Cardiac fibroblast (primary cell): ENCODE results near the gene FGGY.
A peak's percentile ranks its signal among the peaks of the same experiment; 100 is the strongest.

Experiments used
- DNase-seq, 2 donors: peaks; one replicate each; pipeline versions ENCODE4 v3.0.0 to v3.0.0-alpha.2; 2010; ENCODE audit warnings: low read depth in 2 of 2
- H3K4me3 ChIP-seq, 2 donors: replicated peaks in 1 of 2; 1 replicate in 1 of 2; 2 replicates in 1 of 2; pipeline ENCODE4 v1.5.1; 2011; ENCODE audit warnings: low read depth in 2 of 2, low read length in 2 of 2, mild to moderate bottlenecking in 2 of 2, moderate library complexity in 1 of 2
- TF ChIP-seq, protein P1 (sequence below): IDR thresholded peaks from one replicate; pipeline ENCODE4 v1.5.1; 2011; ENCODE audit warnings: low read depth, mild to moderate bottlenecking, low read length, inconsistent platforms

The FGGY gene

DNA sequence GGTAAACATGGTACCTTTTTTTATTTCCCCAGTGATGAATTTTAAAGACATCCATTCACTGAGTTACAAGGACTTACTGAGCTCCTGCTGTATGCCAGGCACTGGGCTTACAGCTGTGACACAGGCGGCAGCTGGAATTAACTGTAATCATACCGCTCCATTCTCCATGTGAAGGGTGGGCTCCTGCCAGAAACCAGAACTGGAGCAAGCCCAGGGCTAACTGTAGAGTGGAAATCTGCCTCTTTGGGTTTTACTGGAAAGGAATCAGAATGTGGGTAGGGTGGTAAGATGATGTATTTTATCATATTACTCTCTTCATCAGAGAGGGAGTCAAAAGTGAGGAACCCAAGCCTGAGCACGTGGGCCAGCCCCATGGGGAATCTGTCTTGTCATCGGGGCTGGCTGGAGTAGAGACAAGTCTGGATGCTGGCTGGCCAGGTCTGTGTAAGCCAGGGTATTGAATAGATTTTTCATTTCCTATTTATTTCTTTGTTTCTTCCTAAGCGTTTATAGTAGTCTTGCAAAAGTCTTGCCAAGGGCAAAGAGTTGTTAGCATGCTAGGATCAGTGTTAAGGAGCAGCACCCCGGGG, 21.5 kb downstream of the FGGY start:
- peak in 1 of 2 donors; percentile 37 for DNase-seq
- H3K4me3 ChIP-seq: no peak overlapping the region
- TF ChIP-seq, protein P1, sequence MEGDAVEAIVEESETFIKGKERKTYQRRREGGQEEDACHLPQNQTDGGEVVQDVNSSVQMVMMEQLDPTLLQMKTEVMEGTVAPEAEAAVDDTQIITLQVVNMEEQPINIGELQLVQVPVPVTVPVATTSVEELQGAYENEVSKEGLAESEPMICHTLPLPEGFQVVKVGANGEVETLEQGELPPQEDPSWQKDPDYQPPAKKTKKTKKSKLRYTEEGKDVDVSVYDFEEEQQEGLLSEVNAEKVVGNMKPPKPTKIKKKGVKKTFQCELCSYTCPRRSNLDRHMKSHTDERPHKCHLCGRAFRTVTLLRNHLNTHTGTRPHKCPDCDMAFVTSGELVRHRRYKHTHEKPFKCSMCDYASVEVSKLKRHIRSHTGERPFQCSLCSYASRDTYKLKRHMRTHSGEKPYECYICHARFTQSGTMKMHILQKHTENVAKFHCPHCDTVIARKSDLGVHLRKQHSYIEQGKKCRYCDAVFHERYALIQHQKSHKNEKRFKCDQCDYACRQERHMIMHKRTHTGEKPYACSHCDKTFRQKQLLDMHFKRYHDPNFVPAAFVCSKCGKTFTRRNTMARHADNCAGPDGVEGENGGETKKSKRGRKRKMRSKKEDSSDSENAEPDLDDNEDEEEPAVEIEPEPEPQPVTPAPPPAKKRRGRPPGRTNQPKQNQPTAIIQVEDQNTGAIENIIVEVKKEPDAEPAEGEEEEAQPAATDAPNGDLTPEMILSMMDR: no peak

DNA sequence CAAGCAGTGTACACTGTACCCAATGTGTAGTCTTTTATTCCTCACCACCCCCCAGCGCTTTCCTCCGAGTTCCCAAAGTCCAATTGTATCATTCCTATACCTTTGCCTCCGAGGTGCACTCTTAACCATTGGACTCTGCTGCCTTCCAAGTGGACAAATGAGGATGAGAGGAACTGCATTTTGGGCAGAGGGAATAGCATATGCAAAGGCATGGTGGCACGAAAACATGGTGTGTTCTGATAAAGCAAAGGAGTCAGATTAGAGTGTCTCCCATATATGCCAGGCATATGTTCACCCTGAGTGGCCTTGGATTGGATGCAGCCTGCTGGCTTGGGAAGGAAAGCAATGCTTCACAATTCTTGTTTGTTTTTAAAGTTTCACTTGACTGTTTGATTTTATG, 25.5 kb downstream of the FGGY start:
- no peak overlapping the region for H3K4me3 ChIP-seq
- no peak for DNase-seq
- TF ChIP-seq, protein P1: no peak

GRCh38 chr1:59322814-59323213, 25.9 kb downstream of the FGGY start:
- TF ChIP-seq, protein P1: no peak
- H3K4me3 ChIP-seq: no peak overlapping the region
- DNase-seq: no peak

DNA sequence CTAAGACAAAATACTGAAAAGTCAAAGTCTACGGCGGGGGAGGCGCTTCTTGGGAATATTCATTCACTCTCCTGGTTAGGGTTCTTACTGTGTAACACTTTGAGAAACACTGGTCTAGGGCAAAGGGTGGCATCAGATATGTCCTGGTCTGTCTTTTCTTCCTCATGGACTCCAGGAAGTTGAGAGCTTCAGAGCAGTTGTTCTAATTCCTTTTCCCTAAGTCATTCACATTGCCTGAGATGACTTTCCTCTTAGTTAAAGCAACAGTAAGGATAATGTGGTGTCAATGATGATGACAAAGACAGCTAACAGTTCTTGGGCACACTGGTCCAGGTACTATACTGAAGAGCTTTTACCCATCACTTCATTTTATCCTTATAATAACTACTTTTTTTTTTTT, 27.0 kb downstream of the FGGY start:
- no peak for DNase-seq
- H3K4me3 ChIP-seq: no peak overlapping the region
- TF ChIP-seq, protein P1: no peak

DNA sequence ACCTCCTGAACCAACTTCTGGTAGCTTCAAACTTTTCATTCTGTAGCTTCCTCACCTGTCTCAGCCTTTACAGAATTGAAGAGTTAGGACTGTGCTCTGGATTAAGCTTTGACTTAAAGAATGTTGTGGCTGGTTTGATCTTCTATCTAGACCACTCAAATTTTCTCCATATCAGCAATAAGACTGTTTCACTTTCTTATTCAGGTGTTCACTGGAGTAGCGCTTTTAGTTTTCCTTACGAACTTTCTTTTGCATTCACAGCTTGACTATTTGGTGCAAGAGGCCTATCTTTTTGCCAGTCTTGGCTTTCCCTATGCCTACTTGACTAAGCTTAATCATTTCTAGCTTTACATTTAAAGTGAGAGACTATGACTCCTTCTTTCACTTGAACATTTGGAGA, 31.5 kb downstream of the FGGY start:
- no peak overlapping the region for H3K4me3 ChIP-seq
- DNase-seq: no peak
- TF ChIP-seq, protein P1: no peak

- DNase-seq: no peak
- TF ChIP-seq, protein P1: no peak
- H3K4me3 ChIP-seq: no peak overlapping the region
Measured at GRCh38 chr1:59329412-59330053, 32.6 kb downstream of the FGGY start.
